ENCODE data around the gene IQSEC1. TPM values are rescaled to one million over a fixed set of nuclear protein-coding genes. Genes with fewer than 3 reads are reported as not detected.
A peak's percentile ranks its signal among the peaks of the same experiment; 100 is the strongest.

IQSEC1 gene
- total and polyA plus RNA-seq, 9 of the 15 experiments (the other 6 are each of a cell fraction or from before 2014, with no cell fraction given), result 0.56 to 39.0 (median 6.8) TPM

DNA sequence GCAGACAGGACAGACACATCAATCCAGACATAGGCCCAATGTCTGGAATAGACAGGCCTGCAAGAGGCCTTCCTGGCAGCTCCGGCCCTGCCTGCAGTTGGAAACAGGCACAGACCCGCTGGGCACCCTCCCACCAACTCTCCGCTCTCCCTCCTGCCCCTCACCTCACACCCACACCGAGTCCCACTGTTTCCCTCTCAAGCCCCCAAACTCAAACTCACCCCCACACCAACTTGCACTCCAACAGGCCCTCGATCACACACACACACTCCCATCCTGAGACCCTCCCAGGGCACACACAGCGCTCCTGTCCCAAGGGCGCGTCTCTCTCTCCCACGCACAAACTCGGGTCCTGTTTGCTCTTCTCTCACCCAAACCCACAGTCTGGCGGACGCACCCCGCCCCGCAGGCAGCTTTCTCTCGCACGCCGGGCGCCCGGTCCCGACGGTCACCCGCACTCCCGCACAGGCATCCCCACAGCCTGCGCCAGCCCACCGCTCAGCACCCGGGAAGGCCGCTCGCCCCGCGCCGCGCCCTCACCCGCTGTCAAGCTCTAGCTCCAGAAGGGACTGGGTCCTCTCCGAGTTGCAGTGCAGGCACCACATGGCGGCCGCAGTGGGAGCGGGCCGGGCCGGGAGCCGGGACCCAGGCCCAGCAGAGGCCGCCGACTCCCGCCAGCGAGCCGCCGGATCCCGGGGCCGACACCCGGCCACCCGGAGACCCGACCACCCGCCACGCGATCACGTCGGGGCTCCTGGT lies 106.2 kb downstream of the IQSEC1 start (continued):
- no peak for TF ChIP-seq DMBX1 (CRISPR knock-in tag; IDR thresholded peaks at IDR 0.05; ENCODE audit: borderline replicate concordance)
- no peak for TF ChIP-seq RNF2 (IDR thresholded peaks at IDR 0.05)
- TF ChIP-seq RCOR1 (IDR thresholded peaks at IDR 0.05; ENCODE audit: borderline replicate concordance in 1 of 2, low read depth in 2 of 2, low read length in 2 of 2), result no peak
- no peak for TF ChIP-seq EHMT2 (IDR thresholded peaks at IDR 0.05)
- TF ChIP-seq MECOM (CRISPR knock-in tag; IDR thresholded peaks at IDR 0.05), result no peak
- no peak for TF ChIP-seq ZNF311 (CRISPR knock-in tag; IDR thresholded peaks at IDR 0.05)
- TF ChIP-seq HDAC2 (IDR thresholded peaks at IDR 0.05), result 0 out of 2 replicates have a peak, but pooled peaks have one; percentile 35
- TF ChIP-seq NFIC (IDR thresholded peaks at IDR 0.05), result no peak
- TF ChIP-seq CUX1 (CRISPR knock-in tag; IDR thresholded peaks at IDR 0.05), result no peak
- TF ChIP-seq MEIS2 (IDR thresholded peaks at IDR 0.05; ENCODE audit: partially characterized antibody), result no peak
- TF ChIP-seq PPARD (CRISPR knock-in tag; IDR thresholded peaks at IDR 0.05), result no peak
- TF ChIP-seq SUPT5H (IDR thresholded peaks at IDR 0.05), result 0 out of 2 replicates have a peak, but pooled peaks have one; percentile 43
- TF ChIP-seq RAD51 (IDR thresholded peaks at IDR 0.05; ENCODE audit: borderline replicate concordance, low read depth), result no peak
- TF ChIP-seq CCNT2 (IDR thresholded peaks at IDR 0.05; ENCODE audit: borderline replicate concordance, extremely low read depth, insufficient read length, low read depth, low read length), result peak; percentile 11
- no peak for TF ChIP-seq CCAR2 (IDR thresholded peaks at IDR 0.05; ENCODE audit: low read depth, low read length)
- TF ChIP-seq, protein P1, sequence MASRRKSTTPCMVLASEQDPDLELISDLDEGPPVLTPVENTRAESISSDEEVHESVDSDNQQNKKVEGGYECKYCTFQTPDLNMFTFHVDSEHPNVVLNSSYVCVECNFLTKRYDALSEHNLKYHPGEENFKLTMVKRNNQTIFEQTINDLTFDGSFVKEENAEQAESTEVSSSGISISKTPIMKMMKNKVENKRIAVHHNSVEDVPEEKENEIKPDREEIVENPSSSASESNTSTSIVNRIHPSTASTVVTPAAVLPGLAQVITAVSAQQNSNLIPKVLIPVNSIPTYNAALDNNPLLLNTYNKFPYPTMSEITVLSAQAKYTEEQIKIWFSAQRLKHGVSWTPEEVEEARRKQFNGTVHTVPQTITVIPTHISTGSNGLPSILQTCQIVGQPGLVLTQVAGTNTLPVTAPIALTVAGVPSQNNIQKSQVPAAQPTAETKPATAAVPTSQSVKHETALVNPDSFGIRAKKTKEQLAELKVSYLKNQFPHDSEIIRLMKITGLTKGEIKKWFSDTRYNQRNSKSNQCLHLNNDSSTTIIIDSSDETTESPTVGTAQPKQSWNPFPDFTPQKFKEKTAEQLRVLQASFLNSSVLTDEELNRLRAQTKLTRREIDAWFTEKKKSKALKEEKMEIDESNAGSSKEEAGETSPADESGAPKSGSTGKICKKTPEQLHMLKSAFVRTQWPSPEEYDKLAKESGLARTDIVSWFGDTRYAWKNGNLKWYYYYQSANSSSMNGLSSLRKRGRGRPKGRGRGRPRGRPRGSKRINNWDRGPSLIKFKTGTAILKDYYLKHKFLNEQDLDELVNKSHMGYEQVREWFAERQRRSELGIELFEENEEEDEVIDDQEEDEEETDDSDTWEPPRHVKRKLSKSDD (conservative IDR thresholded peaks at IDR 0.05; ENCODE audit: low read length), result no peak
- no peak for TF ChIP-seq ARHGAP35 (IDR thresholded peaks at IDR 0.05; ENCODE audit: partially characterized antibody)
- TF ChIP-seq NEUROD1 (IDR thresholded peaks at IDR 0.05; ENCODE audit: borderline replicate concordance, low read depth, low read length, partially characterized antibody), result no peak
- TF ChIP-seq THAP12 (CRISPR knock-in tag; IDR thresholded peaks at IDR 0.05), result 0 out of 2 replicates have a peak, but pooled peaks have one; percentile 71
